ENCODE data around the gene TRIM8. TPM values are rescaled to one million over a fixed set of nuclear protein-coding genes. Genes with fewer than 3 reads are reported as not detected.

TRIM8 gene
- total RNA-seq, 1 donor from 2014 or later, result 216 TPM

- Histone ChIP-seq H3K36me3 (peaks cover 0 to 6% of the 10 kb centered on the region in 2 donors), H3K4me3 (no peak overlapping the region), H3K27ac (peak overlapping the region; percentile 92 to 95), H3K27me3 (no peaks in the 10 kb centered on the region), H3K9me3 (no peaks in the 10 kb centered on the region), H3K4me1 (peaks cover 45 to 72% of the 10 kb centered on the region in 2 donors)
- TF ChIP-seq, protein P1, sequence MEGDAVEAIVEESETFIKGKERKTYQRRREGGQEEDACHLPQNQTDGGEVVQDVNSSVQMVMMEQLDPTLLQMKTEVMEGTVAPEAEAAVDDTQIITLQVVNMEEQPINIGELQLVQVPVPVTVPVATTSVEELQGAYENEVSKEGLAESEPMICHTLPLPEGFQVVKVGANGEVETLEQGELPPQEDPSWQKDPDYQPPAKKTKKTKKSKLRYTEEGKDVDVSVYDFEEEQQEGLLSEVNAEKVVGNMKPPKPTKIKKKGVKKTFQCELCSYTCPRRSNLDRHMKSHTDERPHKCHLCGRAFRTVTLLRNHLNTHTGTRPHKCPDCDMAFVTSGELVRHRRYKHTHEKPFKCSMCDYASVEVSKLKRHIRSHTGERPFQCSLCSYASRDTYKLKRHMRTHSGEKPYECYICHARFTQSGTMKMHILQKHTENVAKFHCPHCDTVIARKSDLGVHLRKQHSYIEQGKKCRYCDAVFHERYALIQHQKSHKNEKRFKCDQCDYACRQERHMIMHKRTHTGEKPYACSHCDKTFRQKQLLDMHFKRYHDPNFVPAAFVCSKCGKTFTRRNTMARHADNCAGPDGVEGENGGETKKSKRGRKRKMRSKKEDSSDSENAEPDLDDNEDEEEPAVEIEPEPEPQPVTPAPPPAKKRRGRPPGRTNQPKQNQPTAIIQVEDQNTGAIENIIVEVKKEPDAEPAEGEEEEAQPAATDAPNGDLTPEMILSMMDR (IDR thresholded peaks at IDR 0.05), result no peak
- no peak for DNase-seq (ENCODE audit: low spot score in 2 of 2)
- intact Hi-C loops (cut with DNase I), result no loop called here
Observed at GRCh38 chr10:102626026-102626685, 18.1 kb upstream of the TRIM8 start.

GRCh38 chr10:102627291-102627735 is 17.0 kb upstream of the TRIM8 start:
- Histone ChIP-seq H3K4me3 (no peak overlapping the region), H3K4me1 (peaks cover 38 to 72% of the 10 kb centered on the region in 2 donors), H3K9me3 (no peaks in the 10 kb centered on the region), H3K36me3 (peaks cover 0 to 6% of the 10 kb centered on the region in 2 donors), H3K27ac (peak overlapping the region; percentile 92 to 95), H3K27me3 (no peaks in the 10 kb centered on the region)
- intact Hi-C loops (cut with DNase I), result no loop called here
- TF ChIP-seq, protein P1 (IDR thresholded peaks at IDR 0.05), result no peak
- DNase-seq (ENCODE audit: low spot score in 2 of 2), result no peak

DNA sequence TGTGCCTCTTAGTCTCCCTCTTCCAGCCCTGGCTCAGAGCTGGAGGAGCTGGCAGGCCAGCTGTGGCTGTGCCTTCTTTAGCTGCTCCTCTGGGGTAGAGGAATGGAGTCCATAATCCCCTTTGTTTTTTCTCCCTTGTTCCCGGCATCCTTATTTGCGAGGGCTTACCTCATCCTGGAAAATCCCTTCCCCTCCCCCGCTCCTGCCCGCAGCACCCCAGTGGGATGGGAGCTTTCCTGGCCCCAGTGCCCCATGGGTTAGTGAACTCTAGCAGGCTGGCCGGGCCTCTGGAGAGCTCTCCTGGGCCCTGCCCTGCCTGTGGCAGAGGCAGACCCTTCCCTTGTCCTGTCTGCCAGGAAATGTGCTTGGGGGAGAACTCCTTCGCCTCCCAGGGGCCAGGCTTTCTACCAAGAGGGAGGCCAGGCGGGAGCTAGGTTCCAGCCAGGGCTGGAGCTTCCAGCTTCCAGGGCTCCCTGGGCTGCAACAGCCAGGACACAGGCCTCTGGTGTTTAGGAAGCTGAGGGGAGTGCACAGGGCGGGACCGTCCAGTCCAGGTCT is 16.5 kb upstream of the TRIM8 start:
- DNase-seq (ENCODE audit: low spot score in 2 of 2), result no peak
- TF ChIP-seq, protein P1 (IDR thresholded peaks at IDR 0.05), result no peak
- H3K27ac ChIP-seq, result peak overlapping the region; percentile 92 to 95
- no peak overlapping the region for H3K4me3 ChIP-seq
- peaks cover 0 to 6% of the 10 kb centered on the region in 2 donors for H3K36me3 ChIP-seq
- peaks cover 40 to 75% of the 10 kb centered on the region in 2 donors for H3K4me1 ChIP-seq
- intact Hi-C loops (cut with DNase I), result no loop called here
- H3K9me3 ChIP-seq, result no peaks in the 10 kb centered on the region
- no peaks in the 10 kb centered on the region for H3K27me3 ChIP-seq

DNA sequence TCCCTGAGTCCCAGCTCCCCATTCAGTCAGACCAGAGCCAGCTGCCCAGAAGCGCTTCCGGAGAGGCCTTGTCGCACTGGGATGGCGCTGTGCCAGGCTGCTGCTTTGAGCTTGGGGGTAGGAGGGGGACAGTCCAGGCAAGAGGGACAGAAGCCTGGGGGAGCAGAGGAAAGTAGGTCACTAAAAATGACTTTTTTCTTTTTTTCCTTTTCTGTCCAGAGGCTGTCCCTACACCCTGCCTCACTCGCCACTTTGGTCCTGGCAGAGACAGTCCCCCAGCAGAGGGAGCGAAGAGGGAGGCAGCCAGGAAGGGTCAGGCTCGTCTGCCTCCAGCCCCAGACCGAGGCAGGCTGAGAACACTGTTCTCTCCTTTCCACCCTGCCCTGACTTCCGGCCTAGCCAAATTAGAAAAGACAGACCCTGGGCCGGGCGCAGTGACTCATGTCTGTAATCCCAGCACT is 15.8 kb upstream of the TRIM8 start:
- Histone ChIP-seq H3K27ac (peak overlapping the region; percentile 92 to 95), H3K4me1 (peaks cover 44 to 80% of the 10 kb centered on the region in 2 donors), H3K36me3 (peaks cover 0 to 6% of the 10 kb centered on the region in 2 donors), H3K9me3 (no peaks in the 10 kb centered on the region), H3K27me3 (no peaks in the 10 kb centered on the region), H3K4me3 (no peak overlapping the region)
- TF ChIP-seq, protein P1 (IDR thresholded peaks at IDR 0.05), result peak in 1 of 3 experiments; percentile 7
- no peak for DNase-seq (ENCODE audit: low spot score in 2 of 2)
- intact Hi-C loops (cut with DNase I), result no loop called here

- no peak for DNase-seq (ENCODE audit: low spot score in 2 of 2)
- Histone ChIP-seq H3K9me3 (no peaks in the 10 kb centered on the region), H3K27ac (peak overlapping the region; percentile 92 to 95), H3K36me3 (peaks cover 0 to 6% of the 10 kb centered on the region in 2 donors), H3K27me3 (no peaks in the 10 kb centered on the region), H3K4me1 (peaks cover 51 to 80% of the 10 kb centered on the region in 2 donors), H3K4me3 (no peak overlapping the region)
- intact Hi-C loops (cut with DNase I), result no loop called here
- TF ChIP-seq, protein P1 (IDR thresholded peaks at IDR 0.05), result no peak
Observed at GRCh38 chr10:102629661-102630614, 14.3 kb upstream of the TRIM8 start.
